DND-41 (cell line): ENCODE measurements around the gene PLA2G4B.

Experiments used
- EZH2 ChIP-seq: IDR thresholded peaks from 3 replicates; pipeline ENCODE4 v1.6.1; 2012; ENCODE audit warnings: borderline replicate concordance, low read depth, mild to moderate bottlenecking, moderate library complexity, low read length, inconsistent platforms; ENCODE audit not compliant: severe bottlenecking
- TF ChIP-seq, protein P1 (sequence below): IDR thresholded peaks from 2 replicates; pipeline ENCODE4 v1.5.1; 2012; ENCODE audit warnings: borderline replicate concordance, low read length, moderate library complexity, mild to moderate bottlenecking; ENCODE audit not compliant: poor library complexity, severe bottlenecking; ENCODE audit errors: extremely low read depth

DNA sequence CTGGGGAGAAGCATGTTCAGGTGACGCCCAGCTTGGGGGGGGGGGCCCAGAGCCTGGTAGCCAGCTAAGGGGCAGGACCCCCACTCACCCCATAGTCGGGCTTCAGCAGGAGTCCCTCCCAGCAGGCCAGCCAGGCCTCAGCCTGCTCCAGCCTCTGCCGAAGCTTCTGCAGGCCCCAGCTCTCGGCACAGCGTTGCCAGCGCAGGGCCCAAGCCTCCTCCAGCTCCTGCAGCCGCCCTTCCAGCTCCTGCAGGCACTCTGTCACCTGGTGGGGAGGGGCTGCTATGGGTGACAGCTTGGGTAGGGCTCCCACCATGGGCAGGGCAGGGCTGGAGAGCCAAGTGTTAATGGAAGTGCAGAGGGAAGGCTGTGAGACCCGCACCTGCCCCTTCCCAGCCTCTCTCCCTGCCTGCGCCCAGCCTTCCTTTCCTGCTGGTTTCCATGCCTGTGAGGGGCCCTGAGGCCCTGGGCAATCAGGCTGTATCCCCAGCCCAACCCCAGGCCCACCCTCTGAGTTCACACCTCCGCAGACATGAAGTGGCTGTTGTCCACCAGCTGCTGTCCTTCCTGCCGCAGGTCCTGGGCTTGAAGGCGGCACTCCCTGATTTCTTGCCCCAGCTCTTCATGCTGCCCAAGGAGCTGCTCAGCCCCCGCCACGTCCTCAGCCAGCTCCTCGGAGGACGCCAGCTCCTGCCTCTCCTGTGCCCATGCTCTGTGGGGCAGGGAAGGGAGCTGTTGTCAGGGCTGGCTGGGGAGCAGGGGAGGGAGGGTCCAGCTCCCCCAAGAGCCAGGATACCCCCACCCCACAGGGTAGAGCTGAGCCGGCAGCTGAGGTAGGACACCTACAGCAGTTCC, 14.3 kb downstream of the PLA2G4B start:
- TF ChIP-seq, protein P1, sequence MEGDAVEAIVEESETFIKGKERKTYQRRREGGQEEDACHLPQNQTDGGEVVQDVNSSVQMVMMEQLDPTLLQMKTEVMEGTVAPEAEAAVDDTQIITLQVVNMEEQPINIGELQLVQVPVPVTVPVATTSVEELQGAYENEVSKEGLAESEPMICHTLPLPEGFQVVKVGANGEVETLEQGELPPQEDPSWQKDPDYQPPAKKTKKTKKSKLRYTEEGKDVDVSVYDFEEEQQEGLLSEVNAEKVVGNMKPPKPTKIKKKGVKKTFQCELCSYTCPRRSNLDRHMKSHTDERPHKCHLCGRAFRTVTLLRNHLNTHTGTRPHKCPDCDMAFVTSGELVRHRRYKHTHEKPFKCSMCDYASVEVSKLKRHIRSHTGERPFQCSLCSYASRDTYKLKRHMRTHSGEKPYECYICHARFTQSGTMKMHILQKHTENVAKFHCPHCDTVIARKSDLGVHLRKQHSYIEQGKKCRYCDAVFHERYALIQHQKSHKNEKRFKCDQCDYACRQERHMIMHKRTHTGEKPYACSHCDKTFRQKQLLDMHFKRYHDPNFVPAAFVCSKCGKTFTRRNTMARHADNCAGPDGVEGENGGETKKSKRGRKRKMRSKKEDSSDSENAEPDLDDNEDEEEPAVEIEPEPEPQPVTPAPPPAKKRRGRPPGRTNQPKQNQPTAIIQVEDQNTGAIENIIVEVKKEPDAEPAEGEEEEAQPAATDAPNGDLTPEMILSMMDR, result no peak
- TF ChIP-seq EZH2, result no peak
